GM23338 (cell line): ENCODE data around the gene BLM. TPM values are rescaled to one million over a fixed set of nuclear protein-coding genes. Genes with fewer than 3 reads are reported as not detected.

ENCODE experiments used
- ATAC-seq: fragments of 200-7000 bp; cut with Tn5 transposase; 3 replicates; pipeline ENCODE4 v1.9.1; 2020
- DNase-seq: peaks from one replicate; pipeline ENCODE4 v3.0.0-alpha.2; 2015; ENCODE audit warnings: low spot score
- H2AFZ ChIP-seq: fragments of 200-600 bp; sonication (generic); 2 replicates; pipeline ENCODE4 v1.8.0; 2016; ENCODE audit warnings: antibody characterized with exemption, mild to moderate bottlenecking, moderate library complexity
- H3F3A ChIP-seq: fragments of 200-600 bp; sonication (generic); replicated peaks from 2 replicates; pipeline ENCODE4 v1.8.0; 2017; ENCODE audit warnings: antibody characterized with exemption, mixed run types, low read depth
- H3K27ac ChIP-seq: fragments of 200-600 bp; sonication (generic); 2 replicates; pipeline ENCODE4 v1.6.1; 2016; ENCODE audit warnings: low read depth
- H3K27me3 ChIP-seq: fragments of 200-600 bp; sonication (generic); 2 replicates; pipeline ENCODE4 v1.8.0; 2016; ENCODE audit warnings: mild to moderate bottlenecking, mixed run types, moderate library complexity; ENCODE audit not compliant: insufficient read depth
- H3K36me3 ChIP-seq: fragments of 200-600 bp; sonication (generic); 2 replicates; pipeline ENCODE4 v1.8.0; 2016; ENCODE audit warnings: mild to moderate bottlenecking; ENCODE audit not compliant: insufficient read depth
- H3K4me1 ChIP-seq: fragments of 200-600 bp; sonication (generic); 2 replicates; pipeline ENCODE4 v1.8.0; 2016; ENCODE audit warnings: mild to moderate bottlenecking, moderate library complexity; ENCODE audit not compliant: insufficient read depth
- H3K4me2 ChIP-seq: fragments of 200-600 bp; sonication (generic); 2 replicates; pipeline ENCODE4 v1.7.1; 2017; ENCODE audit warnings: mixed run types
- H3K4me3 ChIP-seq: fragments of 200-600 bp; sonication (generic); 2 replicates; pipeline ENCODE4 v1.6.1; 2016; ENCODE audit warnings: mixed run types
- H3K79me2 ChIP-seq: fragments of 200-600 bp; sonication (generic); replicated peaks from 2 replicates; pipeline ENCODE4 v1.8.0; 2017; ENCODE audit warnings: mild to moderate bottlenecking; ENCODE audit not compliant: insufficient read depth
- H3K9me2 ChIP-seq: fragments of 200-600 bp; sonication (generic); 2 replicates; pipeline ENCODE4 v1.8.0; 2017; ENCODE audit not compliant: insufficient read depth
- H4K20me1 ChIP-seq: fragments of 200-600 bp; sonication (generic); replicated peaks from 2 replicates; pipeline ENCODE4 v1.8.0; 2017; ENCODE audit warnings: mild to moderate bottlenecking; ENCODE audit not compliant: insufficient read depth
- H3K27ac Mint-ChIP-seq: 2 replicates; pipeline ENCODE4 v1.8.0; 2020; ENCODE audit warnings: inconsistent platforms, mild to moderate bottlenecking, moderate library complexity, mixed read lengths
- H3K27me3 Mint-ChIP-seq: 3 replicates; pipeline ENCODE4 v1.8.0; 2022; ENCODE audit warnings: low read depth, mild to moderate bottlenecking, moderate library complexity, mixed read lengths, inconsistent platforms; ENCODE audit not compliant: insufficient read depth, poor library complexity
- H3K36me3 Mint-ChIP-seq: 3 replicates; pipeline ENCODE4 v1.8.0; 2021; ENCODE audit warnings: low read depth, mild to moderate bottlenecking, inconsistent platforms, moderate library complexity, mixed read lengths
- H3K4me1 Mint-ChIP-seq: 3 replicates; pipeline ENCODE4 v1.8.0; 2020; ENCODE audit warnings: mild to moderate bottlenecking, inconsistent platforms, mixed read lengths
- H3K4me3 Mint-ChIP-seq: 3 replicates; pipeline ENCODE4 v1.8.0; 2021; ENCODE audit warnings: moderate library complexity, mild to moderate bottlenecking, inconsistent platforms, mixed read lengths
- H3K9me3 Mint-ChIP-seq: 3 replicates; pipeline ENCODE4 v1.8.0; 2020; ENCODE audit warnings: moderate library complexity, mild to moderate bottlenecking, inconsistent platforms, mixed read lengths
- CREB1 ChIP-seq: fragments of 250-450 bp; sonication (Bioruptor Pico); IDR thresholded peaks from 2 replicates; pipeline ENCODE4 v1.5.0; 2020; ENCODE audit warnings: low read depth, mild to moderate bottlenecking, moderate library complexity
- EZH2 ChIP-seq: fragments of 200-600 bp; sonication (generic); IDR thresholded peaks from one replicate; pipeline ENCODE4 v1.8.0; 2017; ENCODE audit warnings: antibody characterized with exemption, mild to moderate bottlenecking, low read depth; ENCODE audit not compliant: unreplicated experiment
- EZH2phosphoT487 ChIP-seq: fragments of 200-600 bp; sonication (generic); IDR thresholded peaks from one replicate; pipeline ENCODE4 v1.8.1; 2018; ENCODE audit warnings: antibody characterized with exemption; ENCODE audit not compliant: unreplicated experiment
- JUNB ChIP-seq: IDR thresholded peaks from one replicate; pipeline ENCODE4 v1.6.1; 2016; ENCODE audit warnings: antibody characterized with exemption; ENCODE audit not compliant: unreplicated experiment
- NANOG ChIP-seq: IDR thresholded peaks from 2 replicates; pipeline ENCODE4 v1.6.1; 2016; ENCODE audit warnings: antibody characterized with exemption, borderline replicate concordance
- POLR2AphosphoS5 ChIP-seq: IDR thresholded peaks from 2 replicates; pipeline ENCODE4 v1.6.1; 2016; ENCODE audit warnings: antibody characterized with exemption, low read depth
- REST ChIP-seq: IDR thresholded peaks from one replicate; pipeline ENCODE4 v1.6.1; 2018; ENCODE audit warnings: antibody characterized with exemption; ENCODE audit not compliant: unreplicated experiment
- STAT1 ChIP-seq: IDR thresholded peaks from one replicate; pipeline ENCODE4 v1.6.1; 2016; ENCODE audit warnings: antibody characterized with exemption; ENCODE audit not compliant: unreplicated experiment
- ZNF114 ChIP-seq: fragments of 250-450 bp; sonication (Bioruptor Pico); IDR thresholded peaks from 2 replicates; pipeline ENCODE4 v1.5.0; 2020; ENCODE audit warnings: mild to moderate bottlenecking, moderate library complexity
- ZNF331 ChIP-seq: fragments of 250-450 bp; sonication (Bioruptor Pico); IDR thresholded peaks from 2 replicates; pipeline ENCODE4 v1.5.0; 2020; ENCODE audit warnings: low read depth, mild to moderate bottlenecking, moderate library complexity
- polyA plus RNA-seq: library from polyadenylated mRNA; unstranded; fragments of >200 nt; fragmentation: Nextera tagmentation; extraction: Ambion mirVana; gene quantifications from 2 replicates; pipeline ENCODE4 v1.2.1, GENCODE V29; 2016
- total RNA-seq: library from RNA; depleted of rRNA; stranded (reverse); fragments of >200 nt; shearing (Covaris generic); gene quantifications from 2 replicates; pipeline ENCODE4 v1.2.3, GENCODE V29; 2014
- TF ChIP-seq, protein P1 (sequence below): fragments of 250-450 bp; sonication (Bioruptor Pico); IDR thresholded peaks from 2 replicates; pipeline ENCODE4 v1.5.0; 2020; ENCODE audit warnings: mild to moderate bottlenecking, moderate library complexity
- TF ChIP-seq, protein P2 (sequence below), 2 experiments: fragments of 200-600 bp in 1 of 2; sonication (generic) in 1 of 2; conservative IDR thresholded peaks; 2 replicates each; pipeline versions ENCODE4 v1.5.1 to v1.6.1; 2016 to 2017; ENCODE audit warnings: antibody characterized with exemption in 2 of 2, low read depth in 2 of 2, mild to moderate bottlenecking in 2 of 2, moderate library complexity in 1 of 2
- TF ChIP-seq, protein P3 (sequence below): IDR thresholded peaks from 2 replicates; pipeline ENCODE4 v1.6.1; 2016; ENCODE audit warnings: antibody characterized with exemption

The BLM gene
- total and polyA plus RNA-seq, 2 experiments from 2014 or later = 43.1 to 43.3 TPM

DNA sequence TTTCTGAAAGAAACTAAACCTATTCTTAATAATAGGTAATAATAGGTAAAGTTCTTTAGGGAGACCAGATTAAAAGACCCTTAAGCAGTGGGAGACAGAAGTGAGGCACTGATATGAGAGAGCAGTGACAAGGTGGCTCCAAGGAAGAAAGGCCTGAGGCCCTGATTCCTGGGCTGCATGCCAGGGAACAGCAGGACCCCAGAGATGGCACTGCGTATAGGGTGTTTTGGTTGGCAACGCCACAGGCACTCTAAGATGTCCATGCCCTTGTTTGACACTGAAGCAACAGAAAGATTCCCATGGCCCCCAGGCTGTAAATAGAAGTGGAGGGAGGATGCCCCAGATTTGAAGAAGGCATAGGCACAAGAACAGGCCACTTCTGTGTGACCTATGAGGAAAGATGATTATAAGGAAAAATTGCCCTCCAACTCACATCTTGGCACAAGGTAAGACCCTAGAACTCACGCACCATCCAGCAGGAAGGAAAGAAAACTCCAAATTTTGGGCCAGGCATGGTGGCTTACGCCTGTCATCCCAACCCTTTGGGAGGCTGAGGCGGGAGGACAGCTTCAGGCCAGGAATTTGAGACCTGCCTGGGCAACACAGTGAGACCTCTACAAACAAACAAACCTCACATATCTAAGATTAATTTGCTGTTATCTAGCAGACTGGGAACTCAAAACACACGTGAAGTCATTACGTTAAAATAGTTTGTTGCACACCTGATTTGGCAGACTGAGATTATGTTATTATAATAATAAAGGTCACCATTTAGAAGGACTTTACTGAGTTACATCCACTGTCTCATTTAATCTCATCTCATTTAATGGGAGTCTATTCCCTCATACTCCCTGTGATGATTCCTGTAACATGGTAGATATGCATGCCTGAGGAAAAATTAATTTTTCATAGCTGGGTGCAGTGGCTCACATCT lies 10.5 kb upstream of the BLM start:
- Histone ChIP-seq H4K20me1 (no peaks in the 10 kb centered on the region), H2AFZ (no peak overlapping the region), H3K36me3 (no peaks in the 10 kb centered on the region), H3K9me2 (no peaks in the 10 kb centered on the region), H3K79me2 (no peaks in the 10 kb centered on the region), H3K4me2 (no peak overlapping the region), H3K4me1 (no peaks in the 10 kb centered on the region), H3K4me3 (no peak overlapping the region), H3K27me3 (no peaks in the 10 kb centered on the region), H3K27ac (no peak overlapping the region), H3F3A (no peaks in the 10 kb centered on the region)
- Mint-ChIP-seq H3K9me3 (no peaks in the 10 kb centered on the region), H3K36me3 (peaks cover 5% of the 10 kb centered on the region; the same call in 1 of the 3 replicates), H3K4me3 (no peak overlapping the region), H3K27ac (no peak overlapping the region), H3K27me3 (no peaks in the 10 kb centered on the region), H3K4me1 (no peaks in the 10 kb centered on the region; the same call in 1 of the 3 replicates)
- ATAC-seq (no peak), DNase-seq (no peak)
- no peak for TF ChIP-seq POLR2AphosphoS5
- TF ChIP-seq STAT1 = no peak
- no peak for TF ChIP-seq REST
- no peak for TF ChIP-seq ZNF331 (CRISPR knock-in tag)
- TF ChIP-seq, protein P1, sequence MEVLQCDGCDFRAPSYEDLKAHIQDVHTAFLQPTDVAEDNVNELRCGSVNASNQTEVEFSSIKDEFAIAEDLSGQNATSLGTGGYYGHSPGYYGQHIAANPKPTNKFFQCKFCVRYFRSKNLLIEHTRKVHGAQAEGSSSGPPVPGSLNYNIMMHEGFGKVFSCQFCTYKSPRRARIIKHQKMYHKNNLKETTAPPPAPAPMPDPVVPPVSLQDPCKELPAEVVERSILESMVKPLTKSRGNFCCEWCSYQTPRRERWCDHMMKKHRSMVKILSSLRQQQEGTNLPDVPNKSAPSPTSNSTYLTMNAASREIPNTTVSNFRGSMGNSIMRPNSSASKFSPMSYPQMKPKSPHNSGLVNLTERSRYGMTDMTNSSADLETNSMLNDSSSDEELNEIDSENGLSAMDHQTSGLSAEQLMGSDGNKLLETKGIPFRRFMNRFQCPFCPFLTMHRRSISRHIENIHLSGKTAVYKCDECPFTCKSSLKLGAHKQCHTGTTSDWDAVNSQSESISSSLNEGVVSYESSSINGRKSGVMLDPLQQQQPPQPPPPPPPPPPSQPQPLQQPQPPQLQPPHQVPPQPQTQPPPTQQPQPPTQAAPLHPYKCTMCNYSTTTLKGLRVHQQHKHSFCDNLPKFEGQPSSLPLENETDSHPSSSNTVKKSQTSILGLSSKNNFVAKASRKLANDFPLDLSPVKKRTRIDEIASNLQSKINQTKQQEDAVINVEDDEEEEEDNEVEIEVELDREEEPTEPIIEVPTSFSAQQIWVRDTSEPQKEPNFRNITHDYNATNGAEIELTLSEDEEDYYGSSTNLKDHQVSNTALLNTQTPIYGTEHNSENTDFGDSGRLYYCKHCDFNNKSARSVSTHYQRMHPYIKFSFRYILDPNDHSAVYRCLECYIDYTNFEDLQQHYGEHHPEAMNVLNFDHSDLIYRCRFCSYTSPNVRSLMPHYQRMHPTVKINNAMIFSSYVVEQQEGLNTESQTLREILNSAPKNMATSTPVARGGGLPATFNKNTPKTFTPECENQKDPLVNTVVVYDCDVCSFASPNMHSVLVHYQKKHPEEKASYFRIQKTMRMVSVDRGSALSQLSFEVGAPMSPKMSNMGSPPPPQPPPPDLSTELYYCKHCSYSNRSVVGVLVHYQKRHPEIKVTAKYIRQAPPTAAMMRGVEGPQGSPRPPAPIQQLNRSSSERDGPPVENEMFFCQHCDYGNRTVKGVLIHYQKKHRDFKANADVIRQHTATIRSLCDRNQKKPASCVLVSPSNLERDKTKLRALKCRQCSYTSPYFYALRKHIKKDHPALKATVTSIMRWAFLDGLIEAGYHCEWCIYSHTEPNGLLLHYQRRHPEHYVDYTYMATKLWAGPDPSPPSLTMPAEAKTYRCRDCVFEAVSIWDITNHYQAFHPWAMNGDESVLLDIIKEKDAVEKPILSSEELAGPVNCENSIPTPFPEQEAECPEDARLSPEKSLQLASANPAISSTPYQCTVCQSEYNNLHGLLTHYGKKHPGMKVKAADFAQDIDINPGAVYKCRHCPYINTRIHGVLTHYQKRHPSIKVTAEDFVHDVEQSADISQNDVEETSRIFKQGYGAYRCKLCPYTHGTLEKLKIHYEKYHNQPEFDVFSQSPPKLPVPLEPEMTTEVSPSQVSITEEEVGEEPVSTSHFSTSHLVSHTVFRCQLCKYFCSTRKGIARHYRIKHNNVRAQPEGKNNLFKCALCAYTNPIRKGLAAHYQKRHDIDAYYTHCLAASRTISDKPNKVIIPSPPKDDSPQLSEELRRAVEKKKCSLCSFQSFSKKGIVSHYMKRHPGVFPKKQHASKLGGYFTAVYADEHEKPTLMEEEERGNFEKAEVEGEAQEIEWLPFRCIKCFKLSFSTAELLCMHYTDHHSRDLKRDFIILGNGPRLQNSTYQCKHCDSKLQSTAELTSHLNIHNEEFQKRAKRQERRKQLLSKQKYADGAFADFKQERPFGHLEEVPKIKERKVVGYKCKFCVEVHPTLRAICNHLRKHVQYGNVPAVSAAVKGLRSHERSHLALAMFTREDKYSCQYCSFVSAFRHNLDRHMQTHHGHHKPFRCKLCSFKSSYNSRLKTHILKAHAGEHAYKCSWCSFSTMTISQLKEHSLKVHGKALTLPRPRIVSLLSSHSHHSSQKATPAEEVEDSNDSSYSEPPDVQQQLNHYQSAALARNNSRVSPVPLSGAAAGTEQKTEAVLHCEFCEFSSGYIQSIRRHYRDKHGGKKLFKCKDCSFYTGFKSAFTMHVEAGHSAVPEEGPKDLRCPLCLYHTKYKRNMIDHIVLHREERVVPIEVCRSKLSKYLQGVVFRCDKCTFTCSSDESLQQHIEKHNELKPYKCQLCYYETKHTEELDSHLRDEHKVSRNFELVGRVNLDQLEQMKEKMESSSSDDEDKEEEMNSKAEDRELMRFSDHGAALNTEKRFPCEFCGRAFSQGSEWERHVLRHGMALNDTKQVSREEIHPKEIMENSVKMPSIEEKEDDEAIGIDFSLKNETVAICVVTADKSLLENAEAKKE (CRISPR knock-in tag) = no peak
- TF ChIP-seq, protein P2, sequence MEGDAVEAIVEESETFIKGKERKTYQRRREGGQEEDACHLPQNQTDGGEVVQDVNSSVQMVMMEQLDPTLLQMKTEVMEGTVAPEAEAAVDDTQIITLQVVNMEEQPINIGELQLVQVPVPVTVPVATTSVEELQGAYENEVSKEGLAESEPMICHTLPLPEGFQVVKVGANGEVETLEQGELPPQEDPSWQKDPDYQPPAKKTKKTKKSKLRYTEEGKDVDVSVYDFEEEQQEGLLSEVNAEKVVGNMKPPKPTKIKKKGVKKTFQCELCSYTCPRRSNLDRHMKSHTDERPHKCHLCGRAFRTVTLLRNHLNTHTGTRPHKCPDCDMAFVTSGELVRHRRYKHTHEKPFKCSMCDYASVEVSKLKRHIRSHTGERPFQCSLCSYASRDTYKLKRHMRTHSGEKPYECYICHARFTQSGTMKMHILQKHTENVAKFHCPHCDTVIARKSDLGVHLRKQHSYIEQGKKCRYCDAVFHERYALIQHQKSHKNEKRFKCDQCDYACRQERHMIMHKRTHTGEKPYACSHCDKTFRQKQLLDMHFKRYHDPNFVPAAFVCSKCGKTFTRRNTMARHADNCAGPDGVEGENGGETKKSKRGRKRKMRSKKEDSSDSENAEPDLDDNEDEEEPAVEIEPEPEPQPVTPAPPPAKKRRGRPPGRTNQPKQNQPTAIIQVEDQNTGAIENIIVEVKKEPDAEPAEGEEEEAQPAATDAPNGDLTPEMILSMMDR (conservative IDR thresholded peaks at IDR 0.05; ENCODE audit: low read depth in 2 of 2) = no peak
- TF ChIP-seq EZH2 = no peak
- TF ChIP-seq, protein P3, sequence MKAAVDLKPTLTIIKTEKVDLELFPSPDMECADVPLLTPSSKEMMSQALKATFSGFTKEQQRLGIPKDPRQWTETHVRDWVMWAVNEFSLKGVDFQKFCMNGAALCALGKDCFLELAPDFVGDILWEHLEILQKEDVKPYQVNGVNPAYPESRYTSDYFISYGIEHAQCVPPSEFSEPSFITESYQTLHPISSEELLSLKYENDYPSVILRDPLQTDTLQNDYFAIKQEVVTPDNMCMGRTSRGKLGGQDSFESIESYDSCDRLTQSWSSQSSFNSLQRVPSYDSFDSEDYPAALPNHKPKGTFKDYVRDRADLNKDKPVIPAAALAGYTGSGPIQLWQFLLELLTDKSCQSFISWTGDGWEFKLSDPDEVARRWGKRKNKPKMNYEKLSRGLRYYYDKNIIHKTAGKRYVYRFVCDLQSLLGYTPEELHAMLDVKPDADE = no peak
- no peak for TF ChIP-seq ZNF114
- TF ChIP-seq CREB1 = no peak
- TF ChIP-seq JUNB = no peak
- no peak for TF ChIP-seq NANOG
- no peak for TF ChIP-seq EZH2phosphoT487
